Measurements from ENCODE around the gene APOA4.

Gene APOA4

GRCh38 chr11:116776522-116776984 is 46.6 kb downstream of the APOA4 start:
- DNase-seq (ENCODE audit: low read depth in 2 of 2) = no peak

DNA sequence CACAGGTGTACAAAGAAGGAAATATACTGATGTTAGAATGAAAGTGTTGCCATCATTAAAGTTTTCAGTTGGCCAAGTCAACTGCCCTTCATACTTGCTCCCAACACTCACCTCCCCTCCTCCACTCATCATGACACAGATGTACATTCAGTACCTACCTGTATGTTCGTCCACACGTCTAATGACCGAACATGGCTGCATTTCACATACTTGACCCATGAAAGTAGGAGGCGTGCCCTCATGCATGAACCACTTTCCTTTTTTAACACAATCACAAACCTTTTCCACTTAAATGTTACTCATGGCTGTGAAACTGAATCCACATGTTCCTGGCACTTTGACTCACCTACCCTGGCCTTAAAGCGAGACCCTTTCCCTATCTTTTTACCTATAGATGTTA is 47.1 kb downstream of the APOA4 start:
- no peak for DNase-seq (ENCODE audit: low read depth in 2 of 2)

- DNase-seq (ENCODE audit: low read depth in 2 of 2) = no peak
Measured at GRCh38 chr11:116774661-116775060, 48.4 kb downstream of the APOA4 start.

DNA sequence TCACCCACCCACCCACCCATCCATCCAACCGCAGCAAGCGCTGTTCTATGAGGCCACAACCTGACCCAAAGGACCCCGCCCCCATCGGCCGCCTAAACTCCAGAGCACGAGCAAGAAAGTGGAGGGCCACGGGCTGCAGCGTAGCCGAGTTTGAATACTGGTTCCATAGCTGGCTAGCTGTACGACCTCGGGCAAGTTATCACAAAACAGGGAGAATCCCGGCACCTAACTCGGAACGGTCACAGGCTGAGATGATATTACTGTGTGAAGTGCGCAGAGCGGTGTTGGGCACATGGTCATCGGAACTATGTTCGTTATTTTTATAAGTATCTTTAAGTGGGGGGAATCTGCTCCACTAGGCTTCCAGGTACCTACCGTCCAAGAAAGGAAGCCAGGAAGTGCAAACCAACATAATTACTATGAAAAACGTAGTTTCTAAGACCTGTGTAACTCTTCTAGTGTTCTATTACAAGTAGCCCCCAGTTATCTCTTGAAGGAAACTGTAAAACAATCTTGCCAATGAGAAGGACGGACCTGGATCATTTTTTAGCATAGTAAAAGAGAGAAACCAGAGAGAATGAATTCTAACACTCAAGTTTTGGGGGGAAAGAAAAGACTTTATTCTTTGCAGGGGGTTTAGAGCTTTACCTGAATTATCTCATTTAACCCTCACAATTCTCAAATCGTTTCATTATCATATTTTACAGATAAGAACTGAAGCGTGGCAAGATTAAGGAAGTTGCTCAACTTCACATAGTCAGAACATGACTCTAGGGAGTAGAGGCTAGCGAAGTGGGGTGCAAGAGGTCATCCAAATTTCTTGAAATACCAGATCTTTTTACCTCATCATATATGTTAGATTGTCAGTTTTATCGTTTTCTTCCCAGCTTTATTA is 49.7 kb downstream of the APOA4 start:
- DNase-seq (ENCODE audit: low read depth in 2 of 2) = no peak

GRCh38 chr11:116772443-116773202 is 50.5 kb downstream of the APOA4 start, which contains the start of gene BUD13:
Gene BUD13, minus strand, starts transcription at chr11:116772987. Its CDS starts 23 bp downstream, at chr11:116772964.
- peak; percentile 85 to 90 for DNase-seq (ENCODE audit: low read depth in 2 of 2)

- no peak for DNase-seq (ENCODE audit: low read depth in 2 of 2)
Measured at GRCh38 chr11:116771935-116772334, 51.2 kb downstream of the APOA4 start.

Measured in stimulated activated CD4-positive, alpha-beta T cell treated with anti-CD3 and anti-CD28 coated beads, Interleukin-15, amount 100 ng/mL, for 48 hours (primary cell).